Sciatic nerve (tissue), 2 donors: ENCODE measurements around the gene SLC46A2. TPM values are rescaled to one million over a fixed set of nuclear protein-coding genes. Genes with fewer than 3 reads are reported as not detected.

Experiments used
- ATAC-seq: fragments of 200-7000 bp; cut with Tn5 transposase; one replicate; pipeline ENCODE4 v1.9.1; 2020; ENCODE audit warnings: mild to moderate bottlenecking, moderate library complexity
- DNase-seq: peaks from one replicate; pipeline ENCODE4 v3.0.0-alpha.2; 2020; ENCODE audit warnings: low spot score
- intact Hi-C: fragments of 100-400 bp; cut with DNase I; formaldehyde crosslinking; loops from one replicate; pipeline ENCODE4 v1.14.2; 2022
- total RNA-seq: library from RNA; stranded (reverse); fragmentation: NEBNext Ultra II Directional; extraction: Animal tissue kit (Norgen Biotek cat#: 25700); gene quantifications from one replicate; pipeline ENCODE4 v1.2.1, GENCODE V29; 2021
- donor health status: DM: no; HTN: no; CAD: no.
- donor health status: DM: no; HTN: no; CAD: no.

SLC46A2 gene, protein sequence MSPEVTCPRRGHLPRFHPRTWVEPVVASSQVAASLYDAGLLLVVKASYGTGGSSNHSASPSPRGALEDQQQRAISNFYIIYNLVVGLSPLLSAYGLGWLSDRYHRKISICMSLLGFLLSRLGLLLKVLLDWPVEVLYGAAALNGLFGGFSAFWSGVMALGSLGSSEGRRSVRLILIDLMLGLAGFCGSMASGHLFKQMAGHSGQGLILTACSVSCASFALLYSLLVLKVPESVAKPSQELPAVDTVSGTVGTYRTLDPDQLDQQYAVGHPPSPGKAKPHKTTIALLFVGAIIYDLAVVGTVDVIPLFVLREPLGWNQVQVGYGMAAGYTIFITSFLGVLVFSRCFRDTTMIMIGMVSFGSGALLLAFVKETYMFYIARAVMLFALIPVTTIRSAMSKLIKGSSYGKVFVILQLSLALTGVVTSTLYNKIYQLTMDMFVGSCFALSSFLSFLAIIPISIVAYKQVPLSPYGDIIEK
- total RNA-seq: 0.27 TPM

DNA sequence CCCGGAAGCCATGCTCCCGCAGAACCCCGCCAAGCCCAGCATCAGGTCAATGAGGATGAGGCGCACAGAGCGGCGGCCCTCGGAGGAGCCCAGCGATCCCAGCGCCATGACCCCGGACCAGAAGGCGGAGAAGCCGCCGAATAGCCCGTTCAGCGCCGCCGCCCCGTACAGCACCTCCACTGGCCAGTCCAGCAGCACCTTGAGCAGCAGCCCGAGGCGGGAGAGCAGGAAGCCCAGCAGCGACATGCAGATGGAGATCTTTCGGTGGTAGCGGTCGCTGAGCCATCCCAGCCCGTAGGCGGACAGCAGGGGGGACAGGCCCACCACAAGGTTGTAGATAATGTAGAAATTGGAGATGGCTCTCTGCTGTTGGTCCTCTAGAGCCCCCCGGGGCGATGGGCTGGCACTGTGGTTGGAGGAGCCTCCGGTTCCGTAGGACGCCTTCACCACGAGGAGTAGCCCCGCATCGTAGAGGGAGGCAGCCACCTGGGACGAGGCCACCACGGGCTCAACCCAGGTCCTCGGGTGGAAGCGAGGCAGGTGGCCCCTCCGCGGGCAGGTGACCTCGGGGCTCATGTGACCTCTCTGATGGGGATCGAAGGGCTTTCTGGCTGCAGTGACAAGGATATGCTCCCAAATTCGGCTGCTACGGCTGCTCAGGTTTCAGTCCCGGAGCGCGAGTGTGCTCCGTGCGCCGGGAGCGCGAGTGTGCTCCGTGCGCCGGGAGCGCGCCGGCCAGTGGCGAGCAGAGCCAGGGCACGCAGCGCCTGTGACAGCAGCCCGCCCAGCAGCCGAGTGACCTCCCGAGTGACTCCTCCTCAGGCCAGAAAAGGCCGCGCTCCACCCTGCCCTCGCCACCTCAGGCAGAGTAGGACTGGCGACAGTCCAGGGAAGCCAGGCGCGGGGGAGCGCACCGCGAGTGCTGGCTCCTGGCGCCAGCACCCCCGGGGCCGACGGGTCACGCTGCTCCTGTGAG lies at the start of gene SLC46A2:
TSS of gene SLC46A2 (minus strand) at position 771 of the 976 bp plus-strand sequence. CDS start at position 576, 195 bp downstream.
- DNase-seq (no peak), ATAC-seq (peak; percentile 60)
- intact Hi-C loops: no loop called here

DNA sequence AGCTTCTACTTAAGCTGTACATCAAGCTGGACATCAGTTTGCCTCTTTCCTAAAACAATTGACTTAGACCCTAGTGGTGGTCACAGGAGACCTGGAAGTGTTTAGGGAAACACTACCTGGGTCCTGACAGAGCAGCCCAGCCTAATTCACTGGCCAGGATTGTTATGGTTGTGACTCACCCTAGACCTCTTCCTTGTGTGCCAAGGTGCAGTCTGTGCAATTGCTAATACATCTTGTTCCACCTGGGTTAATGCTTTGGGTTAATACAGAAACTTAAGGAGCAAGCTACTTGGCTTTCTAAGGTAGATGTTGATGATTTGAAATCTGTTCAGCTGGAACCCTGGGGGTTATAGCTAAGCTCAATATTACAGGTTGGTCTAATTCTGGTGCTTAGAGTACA lies 48.7 kb upstream of the SLC46A2 start:
- DNase-seq (no peak), ATAC-seq (no peak)
- intact Hi-C loops: no loop called here

DNA sequence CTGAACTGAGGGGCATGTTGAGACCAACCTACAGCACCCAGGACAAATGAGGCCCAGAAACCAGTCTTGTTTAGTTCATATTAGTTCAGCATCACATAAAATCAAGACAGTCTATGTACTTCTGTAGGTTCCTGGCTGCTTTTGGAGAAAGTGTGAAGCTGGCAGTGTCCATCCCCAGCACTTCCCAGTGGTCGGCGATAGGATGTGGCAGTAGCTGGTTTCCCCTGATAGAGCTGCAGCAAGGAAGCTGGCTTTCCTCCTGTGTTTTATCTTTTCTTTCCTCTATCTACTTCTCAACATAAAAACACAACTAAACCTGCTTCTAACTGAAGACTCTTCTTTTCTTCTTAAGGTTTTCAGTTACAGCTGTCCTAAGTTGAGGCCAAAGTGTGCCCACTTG lies 43.0 kb upstream of the SLC46A2 start:
- intact Hi-C loops: no loop called here
- ATAC-seq (no peak), DNase-seq (no peak)

DNA sequence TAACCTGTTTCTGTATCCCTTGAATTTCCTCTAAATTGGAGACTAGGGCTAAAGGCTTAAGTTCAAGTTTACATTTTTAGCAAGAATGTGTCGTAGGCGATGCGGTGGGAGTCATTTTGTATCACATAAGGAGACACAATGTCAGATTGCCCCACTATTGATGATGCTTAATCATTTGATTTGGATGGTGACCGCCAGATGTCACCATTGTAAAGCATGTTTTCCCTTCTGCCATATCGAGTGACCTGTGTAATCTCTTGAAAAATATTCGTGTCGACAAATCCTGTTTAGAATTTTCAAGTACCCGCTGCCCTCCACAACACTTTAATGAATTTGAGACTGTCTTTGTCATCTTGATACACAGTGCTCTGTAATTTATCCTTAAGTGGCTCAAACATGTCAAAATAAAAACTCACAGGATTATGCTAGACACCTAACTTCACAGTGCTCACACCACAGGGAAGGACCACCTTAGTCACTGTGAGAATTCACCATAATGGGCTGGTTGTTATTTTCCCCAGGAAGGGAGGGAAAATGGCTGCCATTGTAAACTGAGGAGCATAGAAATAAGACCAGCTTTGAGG lies 34.5 kb upstream of the SLC46A2 start:
- peak; percentile 53 for ATAC-seq
- DNase-seq: no peak
- intact Hi-C loops: no loop called here

DNA sequence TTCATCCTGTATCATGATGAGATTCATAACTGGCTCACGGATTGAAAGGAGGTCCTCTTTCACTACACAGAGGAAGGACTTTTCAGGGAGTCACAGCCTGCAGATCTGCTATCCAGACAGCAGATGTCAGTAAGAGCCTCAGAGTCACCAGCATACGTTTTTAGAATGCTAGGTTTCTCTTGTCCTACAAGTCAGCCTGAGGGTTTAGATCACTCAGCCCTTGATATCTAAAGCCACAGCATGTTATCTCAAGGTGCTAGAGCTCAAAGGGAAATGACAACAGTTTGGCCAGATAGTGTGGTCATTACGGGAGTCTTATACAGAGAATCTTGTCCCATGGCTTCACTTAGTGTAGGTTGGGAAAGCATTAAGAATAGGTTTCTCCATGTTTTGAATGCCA lies 30.9 kb upstream of the SLC46A2 start:
- ATAC-seq (no peak), DNase-seq (no peak)
- intact Hi-C loops: no loop called here

DNA sequence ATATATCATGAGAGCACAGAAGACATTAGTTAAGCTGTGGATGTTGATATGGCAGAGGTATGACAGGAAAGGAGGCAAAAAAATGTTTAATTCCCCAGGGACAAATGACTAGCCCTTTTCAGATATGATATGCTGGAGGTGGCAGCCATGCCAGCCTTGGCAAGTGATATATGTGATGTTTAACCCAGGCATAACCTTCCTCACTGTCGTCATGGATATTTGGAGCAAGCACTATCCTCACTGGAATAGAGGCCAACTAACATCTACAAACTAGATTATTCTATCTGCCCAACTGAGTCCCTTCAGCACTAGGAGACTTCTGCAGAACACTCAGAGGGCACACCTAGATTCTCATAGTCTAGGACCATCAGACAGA lies 27.3 kb upstream of the SLC46A2 start:
- intact Hi-C loops: no loop called here
- DNase-seq (no peak), ATAC-seq (no peak)

DNA sequence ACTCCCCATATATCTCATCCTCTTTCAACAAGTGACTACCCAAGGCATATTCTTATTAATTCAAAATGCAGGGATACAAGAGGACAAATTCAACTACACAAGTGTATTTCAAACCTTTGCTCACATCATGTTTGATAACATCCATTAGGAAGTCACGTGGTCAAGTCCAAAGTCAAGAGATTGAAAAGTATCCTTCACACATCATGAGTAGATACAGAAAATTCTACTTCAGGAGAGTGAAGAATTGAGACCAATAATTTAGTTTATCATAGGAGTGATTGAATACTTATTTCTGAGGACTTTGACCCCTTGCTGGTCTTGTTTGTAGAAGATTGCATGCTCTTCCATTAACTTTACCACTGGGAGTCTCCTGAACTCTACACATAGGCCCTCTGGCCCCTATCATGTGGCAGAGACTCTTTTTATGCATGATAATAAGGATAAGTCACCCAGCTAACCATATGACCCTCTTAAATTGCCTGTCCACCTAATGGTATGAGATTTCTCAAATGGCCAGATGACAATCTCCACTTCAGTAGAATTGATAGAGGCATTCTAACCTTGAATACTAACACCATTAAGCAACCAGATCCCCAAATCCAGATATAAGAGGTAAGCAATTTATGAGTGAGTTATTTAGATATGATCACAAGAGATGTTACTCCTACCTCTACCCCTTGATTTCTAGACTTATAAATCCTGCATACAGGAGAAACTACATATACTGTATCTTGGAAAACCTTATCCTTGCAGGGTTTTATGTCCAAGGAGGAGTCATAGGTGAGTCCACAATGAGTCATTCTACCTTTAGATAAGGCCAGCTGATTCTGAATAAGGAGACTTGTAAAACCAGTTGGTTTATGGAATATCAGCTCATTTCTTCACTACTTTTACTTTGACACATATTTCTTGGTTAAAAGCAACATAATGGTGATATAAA lies 26.6 kb upstream of the SLC46A2 start:
- intact Hi-C loops: no loop called here
- ATAC-seq (no peak), DNase-seq (no peak)

DNA sequence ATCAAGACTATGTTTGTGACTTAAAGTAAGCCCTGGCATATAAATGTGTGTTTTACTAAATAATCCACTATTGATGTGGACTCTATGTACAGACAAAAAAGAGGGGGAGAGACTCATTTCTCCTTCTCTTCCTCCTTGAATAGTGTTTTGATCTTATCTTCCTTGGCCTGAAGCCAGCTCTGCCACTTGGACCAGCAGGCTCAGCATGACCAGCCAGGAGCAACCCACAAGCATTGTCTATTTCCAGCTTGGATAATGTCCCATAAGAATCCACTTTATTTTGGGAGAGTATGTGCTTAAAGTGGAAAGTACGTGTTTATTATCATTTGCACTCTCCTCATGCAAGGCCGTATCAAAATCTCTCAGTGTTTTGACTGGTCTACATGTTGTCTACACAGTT lies 23.8 kb upstream of the SLC46A2 start:
- intact Hi-C loops: no loop called here
- ATAC-seq (no peak), DNase-seq (no peak)

DNA sequence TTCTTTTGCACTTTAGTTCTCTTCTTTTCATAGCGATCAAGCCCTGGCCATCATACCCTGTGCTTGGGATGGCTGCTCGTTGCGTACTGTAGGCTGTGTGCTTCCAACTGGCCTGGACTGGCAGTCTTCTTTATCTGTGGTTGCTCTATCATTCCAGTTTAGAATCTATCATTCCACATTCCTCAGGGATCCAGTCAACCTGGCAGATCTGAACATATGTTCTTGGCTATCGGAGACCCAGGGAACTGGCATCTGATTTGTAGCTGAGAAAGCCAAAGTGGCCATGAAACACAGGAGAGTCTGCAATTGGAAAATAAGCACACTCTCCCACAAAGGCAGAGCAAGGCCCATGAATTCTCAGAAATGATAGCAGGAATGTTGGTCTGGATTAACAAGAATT lies 22.6 kb upstream of the SLC46A2 start:
- DNase-seq: no peak
- ATAC-seq: no peak
- intact Hi-C loops: no loop called here

DNA sequence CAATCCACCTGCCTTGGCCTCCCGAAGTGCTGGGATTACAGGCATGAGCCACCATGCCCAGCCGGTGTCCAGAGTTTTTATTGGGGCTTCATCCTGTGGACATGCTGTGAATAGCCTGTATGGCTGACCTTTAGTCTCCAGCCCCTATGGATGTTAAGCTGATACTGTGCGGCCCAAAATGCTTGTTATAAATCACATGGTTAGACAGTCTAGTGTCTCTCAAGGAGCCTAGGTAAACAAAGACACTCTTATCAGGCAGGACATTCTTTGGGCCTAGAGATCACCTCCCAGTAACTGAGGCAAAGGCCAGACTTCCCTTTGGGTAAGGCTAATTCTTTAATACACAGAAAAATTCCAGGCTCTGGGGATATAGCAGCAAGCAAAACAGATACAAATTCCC lies 22.0 kb upstream of the SLC46A2 start:
- DNase-seq (no peak), ATAC-seq (no peak)
- intact Hi-C loops: no loop called here

DNA sequence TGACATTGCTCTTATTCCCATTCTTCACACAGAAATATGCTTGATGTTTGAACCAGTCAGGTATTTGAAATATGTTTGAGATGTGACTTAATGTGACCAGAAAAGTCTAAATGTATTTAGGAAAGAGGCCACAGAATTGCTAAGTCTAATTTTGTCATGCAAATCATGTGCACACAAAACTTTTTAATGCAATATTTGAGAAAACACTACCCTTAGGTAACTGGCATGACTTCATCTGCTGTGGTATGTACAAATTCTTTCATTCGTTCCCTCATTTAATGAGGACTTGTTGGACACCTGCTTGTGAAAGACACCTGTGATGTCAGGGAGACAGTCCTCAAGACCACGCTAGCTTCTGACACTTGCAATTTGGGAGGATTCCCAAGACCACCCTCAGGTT lies 21.1 kb upstream of the SLC46A2 start:
- ATAC-seq (no peak), DNase-seq (no peak)
- intact Hi-C loops: no loop called here

DNA sequence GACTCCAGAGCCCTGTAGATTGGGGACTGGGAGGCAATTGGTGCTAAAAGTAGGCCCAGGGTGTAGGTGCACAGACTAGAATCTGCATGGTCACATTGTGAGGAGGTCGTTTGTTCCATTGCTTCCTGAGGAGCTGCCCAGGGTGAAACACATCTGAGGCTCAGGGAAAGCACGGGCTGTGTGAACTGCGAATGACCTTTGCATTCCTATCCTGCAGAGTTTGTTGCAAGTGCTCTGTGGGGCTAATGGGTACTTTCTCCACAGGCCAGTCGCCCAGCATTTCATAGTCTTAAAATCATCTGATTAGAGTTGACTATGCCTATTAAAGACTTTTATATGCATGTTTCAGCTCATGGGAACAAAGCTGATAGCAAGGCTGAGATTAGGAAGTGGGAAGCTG lies 14.4 kb upstream of the SLC46A2 start:
- no peak for ATAC-seq
- intact Hi-C loops: loop anchor here (10.0 kb wide), 1 partner anchor 760 kb away; no protein-coding TSS in a partner anchor
- DNase-seq: no peak

DNA sequence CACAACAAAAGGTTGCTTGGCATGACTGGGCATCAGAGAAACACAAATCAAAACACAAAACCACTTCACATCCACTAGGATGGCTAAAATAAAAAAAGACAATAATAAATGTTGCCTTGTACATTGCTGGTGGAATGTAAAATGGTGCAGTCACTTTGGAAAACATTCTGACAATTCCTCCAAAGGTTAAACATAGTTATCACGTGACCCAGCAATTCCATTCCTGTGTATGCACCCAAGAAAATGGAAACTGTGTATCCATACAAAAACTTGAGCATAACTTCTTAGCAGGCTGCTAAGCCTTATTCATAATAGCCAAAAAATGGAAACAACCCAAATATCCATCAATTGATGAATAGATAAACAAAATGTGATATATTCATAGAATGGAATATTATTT lies 10.2 kb upstream of the SLC46A2 start:
- DNase-seq: no peak
- intact Hi-C loops: loop anchor here (10.0 kb wide), 1 partner anchor 764 kb away; no protein-coding TSS in a partner anchor
- no peak for ATAC-seq

DNA sequence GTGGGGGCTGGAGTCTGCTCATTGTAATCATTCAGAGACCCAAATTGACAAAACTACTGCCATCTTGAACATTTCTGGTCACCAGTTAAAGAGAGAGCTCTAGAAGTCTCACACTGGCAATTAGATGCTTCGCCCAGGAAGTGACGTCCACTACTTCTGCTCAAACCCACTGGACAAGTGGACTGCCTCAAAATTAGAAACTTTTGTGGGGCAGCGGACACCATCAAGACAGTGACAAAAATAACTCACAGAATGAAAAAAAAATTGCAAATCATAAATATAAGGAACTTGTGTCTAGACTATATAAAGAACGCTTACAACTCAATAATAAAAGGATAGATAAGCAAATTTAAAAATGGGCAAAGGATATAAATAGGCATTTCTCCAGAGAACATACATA lies 9.8 kb upstream of the SLC46A2 start:
- DNase-seq: no peak
- intact Hi-C loops: loop anchor here (10.0 kb wide), 1 partner anchor 764 kb away; no protein-coding TSS in a partner anchor
- peak; percentile 41 for ATAC-seq

DNA sequence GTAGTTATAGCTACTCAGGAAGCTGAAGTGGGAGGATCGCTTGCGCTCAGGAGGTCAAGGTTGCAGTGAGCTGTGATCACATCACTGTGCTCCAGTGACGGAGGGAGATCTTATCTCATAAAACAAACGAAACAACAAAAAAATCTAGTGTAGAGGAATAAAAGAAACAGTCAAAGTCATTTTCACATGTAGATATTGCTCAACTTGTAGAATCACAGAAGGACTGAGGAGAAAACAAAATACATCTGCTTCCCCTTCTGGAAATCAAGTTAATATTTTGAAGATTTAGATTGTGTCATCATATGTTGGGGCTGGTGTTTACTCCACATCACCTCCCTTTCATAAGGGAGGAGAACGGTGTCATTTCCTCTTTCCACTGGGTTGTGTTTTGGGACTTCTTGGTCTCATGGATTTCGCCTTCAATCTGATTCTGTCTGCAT lies 8.2 kb upstream of the SLC46A2 start:
- intact Hi-C loops: no loop called here
- DNase-seq (no peak), ATAC-seq (peak; percentile 20)

DNA sequence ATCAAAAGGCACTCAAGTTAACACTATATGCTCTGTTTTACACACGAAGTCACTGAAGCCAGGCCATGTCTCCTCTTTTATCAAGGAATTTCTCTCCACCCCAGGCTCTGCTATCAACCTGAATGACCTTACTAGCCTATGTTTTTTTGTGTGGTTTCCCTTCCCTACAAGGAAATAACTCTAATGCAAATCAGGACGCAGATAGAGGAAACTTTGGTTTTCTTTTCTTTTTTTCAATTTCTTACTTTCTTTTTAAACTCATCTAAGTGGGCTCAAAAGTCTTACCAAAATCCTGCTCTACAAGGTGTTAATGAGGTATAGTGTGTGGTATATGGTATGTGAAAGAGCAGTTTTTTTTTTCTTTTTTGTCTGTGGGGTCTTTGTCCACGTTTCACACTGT lies 5.5 kb upstream of the SLC46A2 start:
- intact Hi-C loops: loop anchor here (2.0 kb wide), 1 partner anchor 43 kb away; no protein-coding TSS in a partner anchor
- DNase-seq (no peak), ATAC-seq (no peak)

DNA sequence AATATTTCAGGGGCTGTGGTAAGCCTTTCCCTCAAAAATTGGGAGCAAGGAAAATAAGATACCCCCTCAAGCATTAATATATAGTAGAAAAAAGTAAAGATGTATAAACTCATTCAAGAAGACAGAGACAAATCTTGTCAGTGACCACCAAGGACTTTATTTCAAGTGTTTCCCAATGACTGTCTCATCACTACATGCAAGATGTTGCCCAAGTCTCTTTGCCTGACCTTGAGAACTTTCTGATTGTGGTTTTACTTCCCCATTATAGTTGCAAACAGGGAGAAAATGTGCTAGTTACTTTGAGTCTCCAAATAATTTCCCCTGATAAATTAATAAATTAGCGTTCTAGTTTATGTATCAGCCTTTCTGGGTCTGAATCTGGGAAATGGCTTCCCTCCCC lies 4.0 kb upstream of the SLC46A2 start:
- no peak for DNase-seq
- ATAC-seq: no peak
- intact Hi-C loops: no loop called here

DNA sequence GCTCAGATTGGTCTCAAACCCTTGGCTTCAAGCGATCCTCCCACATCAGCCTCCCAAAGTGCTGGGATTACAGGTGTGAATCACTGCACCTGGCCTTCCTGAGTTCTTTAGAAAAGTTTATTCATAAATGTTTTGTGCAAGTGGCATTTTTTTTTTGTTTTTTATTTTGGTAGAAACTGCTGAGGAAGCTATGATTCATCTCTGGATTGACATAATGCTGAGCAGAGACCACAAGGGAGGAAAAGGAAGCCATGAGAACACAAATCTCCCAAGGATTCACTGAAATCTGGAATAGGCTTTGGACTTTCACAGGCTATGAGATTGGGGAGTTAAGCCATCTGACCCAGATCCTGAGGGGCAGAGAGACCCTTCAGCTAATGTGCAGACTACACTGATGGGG lies 3.4 kb upstream of the SLC46A2 start:
- intact Hi-C loops: no loop called here
- no peak for ATAC-seq
- DNase-seq: no peak
